Aorta (tissue), 5 donors: Measurements from ENCODE around the gene PCDHA9. TPM values are rescaled to one million over a fixed set of nuclear protein-coding genes. Genes with fewer than 3 reads are reported as not detected.
"Not testable (repeated sequence)": the region's sequence is repeated elsewhere in the genome, so short reads cannot be mapped to it uniquely, and the experiment has no call there.

Source experiments
- ATAC-seq: fragments of 200-7000 bp; cut with Tn5 transposase; one replicate; pipeline ENCODE4 v1.9.1; 2022; ENCODE audit warnings: moderate library complexity; ENCODE audit not compliant: low FRiP score
- DNase-seq, 2 donors: peaks; one replicate each; pipeline ENCODE4 v3.0.0-alpha.2; 2020
- H3K27ac ChIP-seq, 2 donors: one replicate each; pipeline ENCODE4 v1.5.1; 2013; ENCODE audit warnings: low read length in 2 of 2, mild to moderate bottlenecking in 2 of 2, moderate library complexity in 2 of 2, control low read depth in 1 of 2, inconsistent platforms in 1 of 2, low read depth in 1 of 2
- H3K27me3 ChIP-seq, 2 donors: one replicate each; pipeline ENCODE4 v1.6.1; 2013; ENCODE audit warnings: control low read depth in 1 of 2, low read length in 1 of 2, mild to moderate bottlenecking in 1 of 2, moderate library complexity in 1 of 2; ENCODE audit not compliant: insufficient read depth in 2 of 2, control insufficient read depth in 1 of 2
- H3K36me3 ChIP-seq, 2 donors: one replicate each; pipeline ENCODE4 v1.6.1; 2013; ENCODE audit warnings: control low read depth in 1 of 2, low read length in 1 of 2, mild to moderate bottlenecking in 1 of 2; ENCODE audit not compliant: insufficient read depth in 2 of 2, control insufficient read depth in 1 of 2
- H3K4me1 ChIP-seq, 2 donors: one replicate each; pipeline ENCODE4 v1.6.1; 2013; ENCODE audit warnings: low read length in 2 of 2, control low read depth in 1 of 2, mild to moderate bottlenecking in 1 of 2, moderate library complexity in 1 of 2; ENCODE audit not compliant: insufficient read depth in 2 of 2, control insufficient read depth in 1 of 2
- H3K4me3 ChIP-seq, 2 donors: one replicate each; pipeline ENCODE4 v1.5.1; 2013; ENCODE audit warnings: low read length in 2 of 2, control low read depth in 1 of 2, mild to moderate bottlenecking in 1 of 2
- H3K9me3 ChIP-seq: one replicate; pipeline ENCODE4 v1.6.1; 2013; ENCODE audit warnings: mild to moderate bottlenecking, low read length; ENCODE audit not compliant: control insufficient read depth
- WGBS, 2 donors: extraction: QIAGEN DNeasy Blood & Tissue Kit; methylation state at CpG; one replicate each; pipeline ENCODE4 v1.1.7; 2013; 5-methylcytosine and 5-hydroxymethylcytosine counted together
- intact Hi-C, 2 donors: fragments of 100-400 bp; cut with DNase I; formaldehyde crosslinking; loops; one replicate each; pipeline versions ENCODE4 v1.14.2 to v1.15.0; 2022
- polyA plus RNA-seq, 2 donors: library from polyadenylated mRNA; stranded (reverse); fragments of 200-250 nt; gene quantifications; one replicate each; pipeline ENCODE4 v1.2.3, GENCODE V29; 2013
- total RNA-seq, 2 donors: library from RNA; stranded (reverse); fragmentation: NEBNext Ultra II Directional; extraction: Animal tissue kit (Norgen Biotek cat#: 25700); gene quantifications; one replicate each; pipeline ENCODE4 v1.2.1, GENCODE V29; 2021
- donor health status: healthy with polysubstance abuse.
- donor health status: Bipolar disorder and iron deficiency.
- donor health status: DM: no; HTN: no; CAD: no.
- donor health status: DM: no; HTN: no; CAD: no.
- donor health status: DM: yes; HTN: yes; CAD: no.

Gene PCDHA9
- total and polyA plus RNA-seq, 4 donors = 0.13 to 0.36 TPM; not detected in 2

GRCh38 chr5:140808241-140808888 lies 39.8 kb upstream of the PCDHA9 start:
- peaks cover 15% of the 10 kb centered on the region for H3K9me3 ChIP-seq
- not testable (repeated sequence) for H3K4me3 ChIP-seq, ATAC-seq, H3K4me1 ChIP-seq, H3K27ac ChIP-seq, H3K27me3 ChIP-seq, H3K36me3 ChIP-seq
- intact Hi-C loops = loop anchor here in 1 of 2 donors (10.0 kb wide), 1 partner anchor 236 kb away; no protein-coding TSS in a partner anchor
- WGBS, 2 donors = 50 to 51% methylated on average over 62 of the region's 62 CpGs
- DNase-seq = peak in 1 of 2 donors; percentile 38

GRCh38 chr5:140808889-140809291 lies 39.3 kb upstream of the PCDHA9 start:
- peaks cover 15% of the 10 kb centered on the region for H3K9me3 ChIP-seq
- no peaks in the 10 kb centered on the region for H3K27me3 ChIP-seq
- peak in 1 of 2 donors; percentile 71 for DNase-seq
- no peak overlapping the region for H3K27ac ChIP-seq
- H3K4me1 ChIP-seq = no peaks in the 10 kb centered on the region
- H3K36me3 ChIP-seq = no peaks in the 10 kb centered on the region
- intact Hi-C loops = loop anchor here in 1 of 2 donors (10.0 kb wide), 1 partner anchor 236 kb away; no protein-coding TSS in a partner anchor
- H3K4me3 ChIP-seq = no peak overlapping the region
- WGBS, 2 donors = 58 to 62% methylated on average over 42 to 43 of the region's 43 CpGs
- peak; percentile 22 for ATAC-seq

- no peaks in the 10 kb centered on the region for H3K27me3 ChIP-seq
- peaks cover 14% of the 10 kb centered on the region for H3K9me3 ChIP-seq
- peak within 1 kb of the TSS in 1 of 2 donors; percentile 17 for H3K4me3 ChIP-seq
- intact Hi-C loops = no loop called here
- no peaks in the 10 kb centered on the region for H3K4me1 ChIP-seq
- H3K27ac ChIP-seq = no peak within 1 kb of the TSS
- DNase-seq (peak in 1 of 2 donors; percentile 70), ATAC-seq (no peak)
- no peaks in the 10 kb centered on the region for H3K36me3 ChIP-seq
- 21 to 23% methylated on average over 39 of the region's 39 CpGs for WGBS, 2 donors
Observed at GRCh38 chr5:140821375-140822280, 26.6 kb upstream of the PCDHA9 start, which contains the start of gene PCDHA5. TSS of gene PCDHA5 (plus strand) at chr5:140821613.

GRCh38 chr5:140822281-140822629 lies 25.9 kb upstream of the PCDHA9 start:
- ATAC-seq = no peak
- no peak overlapping the region for H3K27ac ChIP-seq
- WGBS, 2 donors = 23% methylated on average over 6 of the region's 6 CpGs

GRCh38 chr5:140822969-140823368 lies 25.2 kb upstream of the PCDHA9 start:
- ATAC-seq, H3K4me1 ChIP-seq, intact Hi-C loops, H3K4me3 ChIP-seq, H3K36me3 ChIP-seq, H3K27ac ChIP-seq, H3K27me3 ChIP-seq: not testable (repeated sequence)
- WGBS, 2 donors = 39 to 42% methylated on average over 48 of the region's 48 CpGs
- peaks cover 15% of the 10 kb centered on the region for H3K9me3 ChIP-seq
- peak in 1 of 2 donors; percentile 59 for DNase-seq

More at GRCh38 chr5:140822281-140822629, 25.9 kb upstream of the PCDHA9 start:
- intact Hi-C loops = no loop called here
- Histone ChIP-seq H3K4me3 (no peak overlapping the region), H3K36me3 (no peaks in the 10 kb centered on the region), H3K4me1 (no peaks in the 10 kb centered on the region), H3K9me3 (peaks cover 14% of the 10 kb centered on the region), H3K27me3 (no peaks in the 10 kb centered on the region)
- no peak for DNase-seq

DNA sequence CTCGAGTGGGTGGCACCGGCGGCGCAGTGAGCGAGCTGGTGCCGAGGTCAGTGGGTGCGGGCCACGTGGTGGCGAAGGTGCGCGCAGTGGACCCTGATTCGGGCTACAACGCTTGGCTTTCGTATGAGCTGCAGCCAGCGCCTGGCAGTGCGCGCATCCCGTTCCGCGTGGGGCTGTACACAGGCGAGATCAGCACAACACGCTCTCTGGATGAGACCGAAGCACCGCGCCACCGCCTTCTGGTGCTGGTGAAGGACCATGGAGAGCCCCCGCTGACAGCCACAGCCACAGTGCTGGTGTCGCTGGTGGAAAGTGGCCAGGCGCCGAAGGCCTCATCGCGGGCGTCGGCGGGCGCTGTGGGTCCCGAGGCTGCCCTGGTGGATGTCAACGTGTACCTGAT lies 24.7 kb upstream of the PCDHA9 start:
- DNase-seq (no peak), ATAC-seq (no peak)
- H3K27me3 ChIP-seq = no peaks in the 10 kb centered on the region
- peaks cover 19% of the 10 kb centered on the region for H3K9me3 ChIP-seq
- WGBS, 2 donors = 45 to 47% methylated on average over 32 to 38 of the region's 38 CpGs
- intact Hi-C loops = no loop called here
- no peaks in the 10 kb centered on the region for H3K36me3 ChIP-seq
- no peaks in the 10 kb centered on the region for H3K4me1 ChIP-seq
- H3K4me3 ChIP-seq = no peak overlapping the region
- no peak overlapping the region for H3K27ac ChIP-seq

- H3K9me3 ChIP-seq = peaks cover 27% of the 10 kb centered on the region
- H3K4me3 ChIP-seq = peak within 1 kb of the TSS in 1 of 2 donors; percentile 22
- H3K4me1 ChIP-seq = no peaks in the 10 kb centered on the region
- DNase-seq (no peak), ATAC-seq (no peak)
- WGBS, 2 donors = 10 to 17% methylated on average over 27 of the region's 27 CpGs
- intact Hi-C loops = no loop called here
- no peaks in the 10 kb centered on the region for H3K27me3 ChIP-seq
- H3K27ac ChIP-seq = no peak within 1 kb of the TSS
- no peaks in the 10 kb centered on the region for H3K36me3 ChIP-seq
Observed at GRCh38 chr5:140827704-140828361, 20.3 kb upstream of the PCDHA9 start, which contains the start of gene PCDHA6. TSS of gene PCDHA6 (plus strand) at chr5:140827960. CDS start at chr5:140828092, 132 bp downstream.

DNA sequence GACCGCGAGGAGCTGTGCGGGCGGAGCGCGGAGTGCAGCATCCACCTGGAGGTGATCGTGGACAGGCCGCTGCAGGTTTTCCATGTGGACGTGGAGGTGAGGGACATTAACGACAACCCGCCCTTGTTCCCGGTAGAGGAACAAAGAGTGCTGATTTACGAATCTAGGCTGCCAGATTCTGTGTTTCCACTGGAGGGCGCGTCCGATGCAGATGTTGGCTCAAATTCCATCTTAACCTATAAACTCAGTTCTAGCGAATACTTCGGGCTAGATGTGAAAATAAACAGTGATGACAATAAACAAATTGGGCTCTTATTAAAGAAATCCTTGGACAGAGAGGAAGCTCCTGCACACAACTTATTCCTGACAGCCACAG lies 19.8 kb upstream of the PCDHA9 start:
- no peak for DNase-seq
- Histone ChIP-seq H3K36me3 (no peaks in the 10 kb centered on the region), H3K4me3 (no peak overlapping the region), H3K9me3 (peaks cover 24% of the 10 kb centered on the region), H3K27ac (no peak overlapping the region), H3K4me1 (no peaks in the 10 kb centered on the region), H3K27me3 (no peaks in the 10 kb centered on the region)
- ATAC-seq = no peak
- WGBS, 2 donors = 9 to 15% methylated on average over 18 of the region's 18 CpGs
- intact Hi-C loops = no loop called here
